ENCODE data around the gene ACO2. TPM values are rescaled to one million over a fixed set of nuclear protein-coding genes. Genes with fewer than 3 reads are reported as not detected.

The ACO2 gene
- total and polyA plus RNA-seq, 4 experiments from 2014 or later = 64.8 to 81.2 (median 72.3) TPM

DNA sequence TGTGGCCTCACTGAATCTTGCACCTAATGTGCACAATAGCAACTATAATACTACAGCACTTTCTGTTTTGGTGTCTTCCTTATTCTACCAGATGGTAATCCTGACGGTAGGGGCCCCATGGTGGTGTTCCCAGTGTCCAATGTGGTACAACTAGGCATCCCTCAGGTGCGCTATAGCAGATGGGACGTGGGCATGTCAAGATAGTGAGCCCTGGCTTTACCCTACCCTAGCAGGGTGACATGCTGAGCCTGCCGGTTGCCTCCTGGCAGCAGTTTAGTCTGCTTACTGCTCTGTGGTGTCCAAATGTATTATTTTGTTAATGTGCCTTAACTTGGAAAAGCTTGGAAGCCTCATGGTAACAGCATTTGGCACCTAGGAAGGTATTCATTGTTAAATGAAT, 19.2 kb downstream of the ACO2 start:
- no peak overlapping the region for H3K4me3 ChIP-seq (ENCODE audit: low read length in 2 of 2)
- no peaks in the 10 kb centered on the region for H3K9me3 ChIP-seq (ENCODE audit: control insufficient read depth in 1 of 2, low read length in 2 of 2)
- Mint-ChIP-seq H3K4me3 (peak overlapping the region in 1 of 8 donors; percentile 6), H3K36me3 (peaks cover 0 to 4% of the 10 kb centered on the region in 2 donors), H3K9me3 (no peaks in the 10 kb centered on the region), H3K27me3 (no peaks in the 10 kb centered on the region), H3K27ac (no peak overlapping the region), H3K4me1 (peaks cover 24 to 51% (median 35%) of the 10 kb centered on the region in 4 donors)
- ChIA-PET POLR2A (ENCODE audit: partially characterized antibody) (interaction anchor here (0.8 kb wide), 1 partner anchor 13 kb away, joined by 3 read pairs; no protein-coding TSS in a partner anchor), CTCF (ENCODE audit: partially characterized antibody) (interaction anchor here (0.9 kb wide), 1 partner anchor 84 kb away, joined by 7 read pairs; no protein-coding TSS in a partner anchor)
- no peaks in the 10 kb centered on the region for H3K27me3 ChIP-seq (ENCODE audit: insufficient read depth, low read length)
- H3K36me3 ChIP-seq (ENCODE audit: insufficient read depth, low read length) = no peaks in the 10 kb centered on the region
- DNase-seq = no peak
- peaks cover 5% of the 10 kb centered on the region for H3K4me1 ChIP-seq (ENCODE audit: insufficient read depth, low read length)
- H3K27ac ChIP-seq (ENCODE audit: low read depth, low read length) = no peak overlapping the region
- intact Hi-C loops (cut with micrococcal nuclease) = no loop called here

GRCh38 chr22:41488596-41489385, 19.9 kb downstream of the ACO2 start:
- Mint-ChIP-seq H3K4me1 (peaks cover 23 to 48% (median 34%) of the 10 kb centered on the region in 4 donors), H3K9me3 (no peaks in the 10 kb centered on the region), H3K27ac (peak overlapping the region in 3 of 7 donors; percentile 17 to 84 (median 22)), H3K4me3 (no peak overlapping the region), H3K27me3 (no peaks in the 10 kb centered on the region), H3K36me3 (peaks cover 0 to 4% of the 10 kb centered on the region in 2 donors)
- ChIA-PET CTCF (ENCODE audit: partially characterized antibody) (interaction anchor here (0.9 kb wide), 1 partner anchor 85 kb away, joined by 7 read pairs; no protein-coding TSS in a partner anchor), POLR2A (ENCODE audit: partially characterized antibody) (interaction anchor here (0.6 to 0.8 kb wide), 2 partner anchors 13 to 42 kb away, joined by 3 read pairs; no protein-coding TSS in a partner anchor)
- no peak overlapping the region for H3K27ac ChIP-seq (ENCODE audit: low read depth, low read length)
- DNase-seq = no peak
- intact Hi-C loops (cut with micrococcal nuclease) = no loop called here
- H3K4me1 ChIP-seq (ENCODE audit: insufficient read depth, low read length) = peaks cover 5% of the 10 kb centered on the region
- no peaks in the 10 kb centered on the region for H3K27me3 ChIP-seq (ENCODE audit: insufficient read depth, low read length)
- no peaks in the 10 kb centered on the region for H3K9me3 ChIP-seq (ENCODE audit: control insufficient read depth in 1 of 2, low read length in 2 of 2)
- no peaks in the 10 kb centered on the region for H3K36me3 ChIP-seq (ENCODE audit: insufficient read depth, low read length)
- H3K4me3 ChIP-seq (ENCODE audit: low read length in 2 of 2) = no peak overlapping the region

GRCh38 chr22:41491374-41492100, 22.6 kb downstream of the ACO2 start:
- ChIA-PET POLR2A (ENCODE audit: partially characterized antibody) (no interaction called here), CTCF (ENCODE audit: partially characterized antibody) (interaction anchor here (0.8 kb wide), 1 partner anchor 87 kb away, joined by 3 read pairs; no protein-coding TSS in a partner anchor)
- no peak overlapping the region for H3K4me3 ChIP-seq (ENCODE audit: low read length in 2 of 2)
- Mint-ChIP-seq H3K36me3 (peaks cover 0 to 8% of the 10 kb centered on the region in 2 donors), H3K4me1 (peaks cover 16 to 35% (median 24%) of the 10 kb centered on the region in 4 donors), H3K9me3 (no peaks in the 10 kb centered on the region), H3K27me3 (no peaks in the 10 kb centered on the region), H3K4me3 (no peak overlapping the region), H3K27ac (peak overlapping the region in 4 of 7 donors; percentile 35 to 84 (median 52))
- no peak overlapping the region for H3K27ac ChIP-seq (ENCODE audit: low read depth, low read length)
- no peaks in the 10 kb centered on the region for H3K9me3 ChIP-seq (ENCODE audit: control insufficient read depth in 1 of 2, low read length in 2 of 2)
- intact Hi-C loops (cut with micrococcal nuclease) = no loop called here
- no peaks in the 10 kb centered on the region for H3K27me3 ChIP-seq (ENCODE audit: insufficient read depth, low read length)
- H3K36me3 ChIP-seq (ENCODE audit: insufficient read depth, low read length) = peaks cover 3% of the 10 kb centered on the region
- H3K4me1 ChIP-seq (ENCODE audit: insufficient read depth, low read length) = no peaks in the 10 kb centered on the region
- DNase-seq = no peak

DNA sequence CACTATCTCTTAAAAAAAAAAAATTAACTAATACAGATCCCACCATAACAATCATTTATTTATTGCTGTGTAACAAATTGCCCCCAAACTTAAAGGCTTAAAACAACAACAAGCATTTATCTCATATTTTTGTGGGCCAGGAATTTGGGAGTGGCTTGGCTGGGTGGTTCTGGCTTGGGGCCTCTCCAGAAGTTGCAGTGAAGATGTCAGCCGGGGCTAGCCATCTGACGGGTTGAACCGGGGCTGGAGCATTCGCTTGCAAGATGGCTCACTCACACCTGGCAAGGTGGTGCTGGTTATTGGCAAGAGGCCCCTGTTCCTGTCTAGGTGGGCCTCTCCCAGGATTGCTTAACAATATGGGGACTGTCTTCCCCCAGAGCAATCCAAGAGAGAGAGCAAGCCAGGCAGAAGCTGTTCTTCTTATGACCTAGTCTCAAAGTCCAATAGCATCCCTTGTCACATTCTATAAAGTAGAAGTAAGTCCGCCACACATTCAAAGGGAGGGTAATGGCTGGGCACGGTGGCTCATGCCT, 29.5 kb downstream of the ACO2 start:
- H3K4me1 Mint-ChIP-seq = peaks cover 0 to 3% (median 1%) of the 10 kb centered on the region in 4 donors
- H3K27me3 ChIP-seq (ENCODE audit: insufficient read depth, low read length) = no peaks in the 10 kb centered on the region
- DNase-seq = no peak
- intact Hi-C loops (cut with micrococcal nuclease) = no loop called here
- H3K9me3 Mint-ChIP-seq = no peaks in the 10 kb centered on the region
- no peak overlapping the region for H3K27ac ChIP-seq (ENCODE audit: low read depth, low read length)
- no peaks in the 10 kb centered on the region for H3K4me1 ChIP-seq (ENCODE audit: insufficient read depth, low read length)
- peaks cover 14 to 33% of the 10 kb centered on the region in 2 donors for H3K36me3 Mint-ChIP-seq
- H3K4me3 ChIP-seq (ENCODE audit: low read length in 2 of 2) = no peak overlapping the region
- H3K36me3 ChIP-seq (ENCODE audit: insufficient read depth, low read length) = peaks cover 28% of the 10 kb centered on the region
- CTCF ChIA-PET (ENCODE audit: partially characterized antibody) = interaction anchor here (0.7 to 1.4 kb wide), 4 partner anchors 10 to 97 kb away, joined by 3 to 9 read pairs (median 4); no protein-coding TSS in a partner anchor
- POLR2A ChIA-PET (ENCODE audit: partially characterized antibody) = no interaction called here
- no peaks in the 10 kb centered on the region for H3K9me3 ChIP-seq (ENCODE audit: control insufficient read depth in 1 of 2, low read length in 2 of 2)
- peak overlapping the region in 1 of 7 donors; percentile 35 for H3K27ac Mint-ChIP-seq
- H3K4me3 Mint-ChIP-seq = no peak overlapping the region
- H3K27me3 Mint-ChIP-seq = no peaks in the 10 kb centered on the region

DNA sequence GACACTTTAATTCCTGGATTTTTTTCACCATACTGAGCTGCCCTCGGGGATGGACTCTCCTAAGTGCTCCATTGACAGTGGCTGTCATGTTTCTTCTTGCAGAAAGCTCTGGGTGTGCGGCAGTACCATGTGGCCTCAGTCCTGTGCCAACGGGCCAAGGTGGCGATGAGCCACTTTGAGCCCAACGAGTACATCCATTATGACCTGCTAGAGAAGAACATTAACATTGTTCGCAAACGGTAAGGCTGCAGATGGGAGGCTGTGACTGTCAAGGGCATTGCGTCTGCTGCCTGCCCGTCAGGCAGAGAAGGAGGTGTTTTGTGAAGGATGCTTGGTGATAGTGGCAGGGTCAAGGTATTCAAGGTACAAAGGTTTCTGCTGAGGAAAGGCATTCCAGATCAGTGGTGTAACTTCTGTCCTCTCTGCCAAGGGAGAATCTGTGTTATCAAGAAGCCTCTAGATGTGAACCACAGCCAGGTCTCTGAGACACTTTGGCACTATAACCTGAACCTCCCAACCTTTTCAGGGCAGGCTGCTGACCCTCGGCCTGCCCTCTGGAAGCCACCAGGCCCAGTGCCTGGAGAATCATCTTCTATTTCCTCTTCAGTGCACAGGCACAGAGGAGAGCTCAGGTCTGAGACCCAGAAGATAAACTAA, 30.8 kb downstream of the ACO2 start:
- Mint-ChIP-seq H3K4me3 (no peak overlapping the region), H3K4me1 (peaks cover 0 to 2% (median 0%) of the 10 kb centered on the region in 4 donors), H3K27me3 (no peaks in the 10 kb centered on the region), H3K9me3 (no peaks in the 10 kb centered on the region), H3K27ac (peak overlapping the region in 1 of 7 donors; percentile 79), H3K36me3 (peaks cover 18 to 38% of the 10 kb centered on the region in 2 donors)
- Histone ChIP-seq H3K4me1 (ENCODE audit: insufficient read depth, low read length) (no peaks in the 10 kb centered on the region), H3K27ac (ENCODE audit: low read depth, low read length) (no peak overlapping the region), H3K4me3 (ENCODE audit: low read length in 2 of 2) (no peak overlapping the region), H3K9me3 (ENCODE audit: control insufficient read depth in 1 of 2, low read length in 2 of 2) (no peaks in the 10 kb centered on the region), H3K27me3 (ENCODE audit: insufficient read depth, low read length) (no peaks in the 10 kb centered on the region), H3K36me3 (ENCODE audit: insufficient read depth, low read length) (peaks cover 28% of the 10 kb centered on the region)
- no peak for DNase-seq
- intact Hi-C loops (cut with micrococcal nuclease) = no loop called here
- ChIA-PET POLR2A (ENCODE audit: partially characterized antibody) (interaction anchor here (1.2 kb wide), 1 partner anchor 31 kb away, joined by 5 read pairs; the partner anchor contains the start of genes ACO2 and PHF5A), CTCF (ENCODE audit: partially characterized antibody) (interaction anchor here (0.6 to 2.9 kb wide), 8 partner anchors 18 to 98 kb away, joined by 3 to 31 read pairs (median 3); partner anchors contain the start of gene POLR3H)

- Histone ChIP-seq H3K36me3 (ENCODE audit: insufficient read depth, low read length) (peaks cover 28% of the 10 kb centered on the region), H3K27me3 (ENCODE audit: insufficient read depth, low read length) (no peaks in the 10 kb centered on the region), H3K27ac (ENCODE audit: low read depth, low read length) (no peak overlapping the region), H3K9me3 (ENCODE audit: control insufficient read depth in 1 of 2, low read length in 2 of 2) (no peaks in the 10 kb centered on the region), H3K4me3 (ENCODE audit: low read length in 2 of 2) (no peak overlapping the region), H3K4me1 (ENCODE audit: insufficient read depth, low read length) (no peaks in the 10 kb centered on the region)
- no peak for DNase-seq
- Mint-ChIP-seq H3K27ac (peak overlapping the region in 1 of 7 donors; percentile 23), H3K27me3 (no peaks in the 10 kb centered on the region), H3K9me3 (no peaks in the 10 kb centered on the region), H3K36me3 (peaks cover 18 to 40% of the 10 kb centered on the region in 2 donors), H3K4me1 (peaks cover 0 to 4% (median 0%) of the 10 kb centered on the region in 4 donors), H3K4me3 (no peak overlapping the region)
- ChIA-PET CTCF (ENCODE audit: partially characterized antibody) (interaction anchor here (0.6 to 2.9 kb wide), 4 partner anchors 24 to 97 kb away, joined by 3 to 31 read pairs (median 3); partner anchors contain the start of gene POLR3H), POLR2A (ENCODE audit: partially characterized antibody) (interaction anchor here (1.2 kb wide), 1 partner anchor 32 kb away, joined by 5 read pairs; the partner anchor contains the start of genes ACO2 and PHF5A)
- intact Hi-C loops (cut with micrococcal nuclease) = no loop called here
Observed at GRCh38 chr22:41500303-41500702, 31.4 kb downstream of the ACO2 start.

Measured in CD4-positive, alpha-beta memory T cell (primary cell).